GM19438 (cell line): ENCODE data around the gene C10orf105.

ENCODE experiments used
- ATAC-seq: cut with Tn5 transposase; IDR thresholded peaks from one replicate; pipeline ENCODE4 v1.9.1; 2021; ENCODE audit warnings: low read depth; ENCODE audit not compliant: unreplicated experiment

C10orf105 gene

GRCh38 chr10:71684356-71685173 lies 35.0 kb downstream of the C10orf105 start:
- no peak for ATAC-seq

DNA sequence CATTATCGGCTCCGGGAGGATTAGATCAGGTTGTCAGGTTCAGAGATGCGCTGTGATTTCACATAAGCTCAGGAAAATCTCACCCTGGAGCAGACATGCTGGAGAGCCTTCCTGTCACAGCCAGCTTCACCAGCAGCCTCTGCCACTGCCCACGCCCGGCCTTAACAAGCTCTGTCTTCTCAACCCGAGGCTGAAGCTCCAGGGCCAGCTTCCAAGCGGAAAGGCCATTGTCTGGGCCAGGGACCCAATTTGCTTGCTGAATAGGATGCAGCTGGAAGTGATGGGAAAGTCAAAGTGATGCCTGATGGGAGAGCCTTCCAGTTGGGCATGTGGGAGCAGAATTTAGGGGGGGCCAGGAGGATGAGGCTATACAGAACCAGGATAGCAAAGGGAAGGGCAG lies 36.3 kb downstream of the C10orf105 start:
- ATAC-seq = no peak

DNA sequence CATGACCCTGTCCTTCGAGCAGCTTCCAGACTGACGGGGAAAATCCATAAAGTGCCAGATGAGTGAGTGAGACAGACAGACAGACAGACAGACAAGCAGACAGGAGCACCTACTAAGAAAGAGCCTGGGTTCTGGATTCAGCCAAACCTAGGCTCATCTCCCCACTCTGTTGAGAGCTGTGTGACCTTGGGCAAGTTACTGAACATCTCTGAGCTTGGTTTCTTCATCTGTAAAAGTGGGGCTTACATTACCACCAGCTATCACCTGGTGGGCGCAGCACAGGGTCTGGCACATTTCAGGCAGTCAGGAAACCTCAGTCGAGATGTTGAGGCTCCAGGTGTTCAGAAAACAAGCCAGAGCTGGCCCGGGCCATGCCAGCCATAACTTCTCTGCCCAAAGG lies 37.6 kb downstream of the C10orf105 start:
- no peak for ATAC-seq

DNA sequence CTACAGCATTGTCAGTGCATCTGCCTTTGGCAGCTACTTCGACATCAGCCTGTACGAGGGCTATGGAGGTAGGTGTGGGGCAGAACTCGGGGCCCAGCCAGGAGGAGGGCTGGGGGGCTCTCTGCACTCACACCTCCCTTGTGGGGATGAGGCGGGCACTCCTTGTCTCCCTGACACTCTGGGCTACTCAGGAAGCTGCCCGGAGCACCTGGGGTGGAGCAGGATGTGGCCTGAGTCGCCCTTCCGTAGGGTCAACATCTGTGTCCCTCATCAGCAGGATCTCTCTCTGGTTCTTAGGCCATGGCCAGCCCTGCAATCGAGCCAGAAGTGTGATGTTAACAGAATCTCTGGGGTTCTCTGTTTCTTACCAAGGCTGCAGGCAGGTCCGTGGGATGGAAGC lies 40.2 kb downstream of the C10orf105 start:
- no peak for ATAC-seq

DNA sequence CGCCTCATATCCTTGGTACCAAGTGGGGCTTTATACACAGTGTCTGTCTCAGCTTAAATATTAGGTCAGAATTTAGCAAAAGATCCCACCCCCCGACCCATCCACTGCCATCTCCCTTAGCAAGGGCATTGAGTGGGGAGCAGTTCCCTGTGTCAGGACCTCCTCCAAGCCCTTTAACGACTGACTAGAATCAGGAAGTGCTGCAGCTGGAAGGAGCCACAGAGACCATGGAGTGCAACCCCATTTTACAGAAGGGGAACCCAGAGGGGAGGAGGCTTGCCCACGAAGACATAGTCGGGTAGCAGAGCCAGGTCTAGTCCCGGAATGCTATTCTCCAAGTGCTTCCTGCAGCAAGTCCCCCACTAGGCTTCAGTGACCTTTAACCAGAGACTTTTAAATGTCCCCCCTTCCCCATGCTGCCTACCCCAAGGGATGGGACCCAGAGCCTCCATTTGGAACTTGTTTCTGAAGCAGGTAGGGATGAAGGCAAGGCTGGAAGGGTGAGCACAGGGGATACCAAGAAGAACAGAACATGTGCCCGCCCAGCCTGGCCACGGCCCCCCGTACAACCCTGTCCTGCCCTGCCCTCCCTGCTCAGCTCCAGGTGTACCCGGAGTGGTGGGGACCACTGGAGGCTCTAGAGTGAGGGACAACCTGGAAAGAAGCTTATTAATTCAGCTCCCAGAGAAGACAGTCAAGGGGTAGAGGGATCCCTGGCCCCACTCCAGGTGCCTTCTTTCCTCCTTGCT lies 41.3 kb downstream of the C10orf105 start:
- no peak for ATAC-seq

DNA sequence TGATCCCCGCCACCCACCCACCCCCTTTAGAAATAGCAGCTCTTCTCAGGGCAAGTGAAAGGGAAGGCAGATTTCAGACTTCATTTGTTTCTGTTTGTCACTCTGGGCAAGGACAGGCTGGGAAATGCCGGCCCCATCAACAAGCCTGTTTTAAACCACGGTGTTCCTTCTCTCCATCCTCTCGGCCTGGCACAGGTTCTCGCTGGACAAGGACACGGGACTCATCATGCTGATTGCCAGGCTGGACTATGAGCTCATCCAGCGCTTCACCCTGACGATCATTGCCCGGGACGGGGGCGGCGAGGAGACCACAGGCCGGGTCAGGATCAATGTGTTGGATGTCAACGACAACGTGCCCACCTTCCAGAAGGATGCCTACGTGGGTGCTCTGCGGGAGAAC lies 42.3 kb downstream of the C10orf105 start:
- no peak for ATAC-seq

GRCh38 chr10:71675295-71675970 lies 44.1 kb downstream of the C10orf105 start:
- ATAC-seq = no peak

GRCh38 chr10:71671994-71672946 lies 47.3 kb downstream of the C10orf105 start:
- ATAC-seq = no peak

- ATAC-seq = no peak
Measured at GRCh38 chr10:71667387-71667752, 52.2 kb downstream of the C10orf105 start.

- ATAC-seq = no peak
Measured at GRCh38 chr10:71666639-71667386, 52.8 kb downstream of the C10orf105 start.

DNA sequence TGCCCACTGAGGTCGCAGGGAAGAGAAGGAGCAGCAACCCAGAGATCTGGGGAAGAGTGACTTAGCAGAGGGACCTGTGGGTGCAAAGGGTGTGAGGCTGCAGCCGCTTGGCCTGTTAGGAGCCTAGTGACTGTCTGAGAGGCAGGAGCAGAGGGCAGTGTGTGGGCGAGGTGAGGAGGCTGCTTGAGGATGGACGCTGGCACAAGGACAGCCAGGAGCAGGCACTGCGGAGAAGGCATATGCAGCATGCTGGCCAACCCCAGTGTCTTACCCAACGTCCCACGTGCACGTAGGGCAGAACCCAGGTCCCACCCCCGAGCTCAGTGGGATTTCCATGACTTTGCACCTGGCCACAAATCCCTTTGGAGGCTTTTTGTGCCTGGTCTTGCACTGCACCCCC lies 54.1 kb downstream of the C10orf105 start:
- no peak for ATAC-seq

DNA sequence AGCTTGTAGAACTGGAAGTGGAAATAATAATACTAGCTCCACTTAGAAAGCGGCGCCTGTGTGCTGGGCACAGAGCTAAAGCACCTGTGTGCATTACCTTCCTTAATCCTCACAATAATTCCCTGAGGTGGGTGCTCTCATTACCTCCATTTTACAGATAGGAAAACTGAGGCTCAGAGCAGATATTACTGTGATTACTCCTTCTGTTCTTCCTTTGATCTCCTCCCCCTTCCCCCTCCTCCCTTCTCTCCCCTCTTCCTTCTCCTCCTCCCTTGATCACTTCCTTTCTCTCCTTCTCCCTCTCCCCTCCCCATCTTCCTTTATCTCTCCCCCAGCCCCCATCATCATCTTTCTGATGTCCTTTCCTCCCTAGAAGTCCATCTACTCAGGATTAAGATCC lies 55.0 kb downstream of the C10orf105 start:
- ATAC-seq = no peak

GRCh38 chr10:71663311-71663710 lies 56.3 kb downstream of the C10orf105 start:
- no peak for ATAC-seq

- ATAC-seq = no peak
Measured at GRCh38 chr10:71661779-71662336, 57.7 kb downstream of the C10orf105 start.
